Osteocyte (in vitro differentiated cells): ENCODE data around the gene RAB40B. TPM values are rescaled to one million over a fixed set of nuclear protein-coding genes. Genes with fewer than 3 reads are reported as not detected.

ENCODE experiments used
- DNase-seq: peaks from one replicate; pipeline ENCODE4 v3.0.0; 2021; ENCODE audit warnings: mixed read lengths; ENCODE audit not compliant: unreplicated experiment; ENCODE audit errors: extremely low spot score
- H3K27ac Mint-ChIP-seq: one replicate; pipeline ENCODE4 v1.8.0; 2021; ENCODE audit warnings: mild to moderate bottlenecking, mixed read lengths; ENCODE audit not compliant: unreplicated experiment
- H3K27me3 Mint-ChIP-seq: one replicate; pipeline ENCODE4 v1.8.0; 2021; ENCODE audit warnings: mixed read lengths; ENCODE audit not compliant: unreplicated experiment
- H3K36me3 Mint-ChIP-seq: one replicate; pipeline ENCODE4 v1.8.0; 2021; ENCODE audit warnings: mixed read lengths; ENCODE audit not compliant: unreplicated experiment
- H3K4me1 Mint-ChIP-seq: one replicate; pipeline ENCODE4 v1.8.0; 2021; ENCODE audit warnings: mixed read lengths; ENCODE audit not compliant: unreplicated experiment
- H3K4me3 Mint-ChIP-seq: one replicate; pipeline ENCODE4 v1.8.0; 2021; ENCODE audit warnings: mild to moderate bottlenecking, moderate library complexity, mixed read lengths; ENCODE audit not compliant: unreplicated experiment
- H3K9me3 Mint-ChIP-seq: one replicate; pipeline ENCODE4 v1.8.0; 2021; ENCODE audit warnings: mixed read lengths; ENCODE audit not compliant: unreplicated experiment
- total RNA-seq: library from RNA; stranded (reverse); gene quantifications from 2 replicates; pipeline ENCODE4 v1.2.1, GENCODE V29; 2021
- TF ChIP-seq, protein P1 (sequence below): fragments of 200-600 bp; sonication (generic); IDR thresholded peaks from 2 replicates; pipeline ENCODE4 v1.5.0; 2021; ENCODE audit warnings: antibody characterized with exemption, mild to moderate bottlenecking, moderate library complexity

The RAB40B gene
- total RNA-seq, 1 donor from 2014 or later, result 13.4 TPM

DNA sequence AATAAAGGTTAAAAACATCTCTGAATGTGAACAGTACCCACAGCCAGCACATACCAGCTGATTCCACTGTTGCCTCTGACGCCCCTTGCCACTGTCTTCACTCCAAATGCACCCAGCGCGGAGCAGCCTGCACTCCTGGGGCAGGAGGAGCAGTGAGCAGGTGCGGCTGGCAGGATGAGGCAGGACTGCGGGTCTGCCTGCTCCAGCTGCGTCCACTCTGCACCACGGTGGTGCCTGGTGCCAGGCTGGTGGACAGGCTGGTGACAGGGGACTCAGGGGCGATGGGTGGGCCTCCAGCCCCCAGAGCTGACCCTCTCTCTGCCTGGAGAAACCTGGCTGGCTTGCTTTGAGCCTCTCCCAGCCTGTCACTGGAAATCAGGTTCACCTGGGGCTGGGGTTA is 9.4 kb downstream of the RAB40B start:
- DNase-seq, result no peak
- TF ChIP-seq, protein P1, sequence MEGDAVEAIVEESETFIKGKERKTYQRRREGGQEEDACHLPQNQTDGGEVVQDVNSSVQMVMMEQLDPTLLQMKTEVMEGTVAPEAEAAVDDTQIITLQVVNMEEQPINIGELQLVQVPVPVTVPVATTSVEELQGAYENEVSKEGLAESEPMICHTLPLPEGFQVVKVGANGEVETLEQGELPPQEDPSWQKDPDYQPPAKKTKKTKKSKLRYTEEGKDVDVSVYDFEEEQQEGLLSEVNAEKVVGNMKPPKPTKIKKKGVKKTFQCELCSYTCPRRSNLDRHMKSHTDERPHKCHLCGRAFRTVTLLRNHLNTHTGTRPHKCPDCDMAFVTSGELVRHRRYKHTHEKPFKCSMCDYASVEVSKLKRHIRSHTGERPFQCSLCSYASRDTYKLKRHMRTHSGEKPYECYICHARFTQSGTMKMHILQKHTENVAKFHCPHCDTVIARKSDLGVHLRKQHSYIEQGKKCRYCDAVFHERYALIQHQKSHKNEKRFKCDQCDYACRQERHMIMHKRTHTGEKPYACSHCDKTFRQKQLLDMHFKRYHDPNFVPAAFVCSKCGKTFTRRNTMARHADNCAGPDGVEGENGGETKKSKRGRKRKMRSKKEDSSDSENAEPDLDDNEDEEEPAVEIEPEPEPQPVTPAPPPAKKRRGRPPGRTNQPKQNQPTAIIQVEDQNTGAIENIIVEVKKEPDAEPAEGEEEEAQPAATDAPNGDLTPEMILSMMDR, result no peak

DNA sequence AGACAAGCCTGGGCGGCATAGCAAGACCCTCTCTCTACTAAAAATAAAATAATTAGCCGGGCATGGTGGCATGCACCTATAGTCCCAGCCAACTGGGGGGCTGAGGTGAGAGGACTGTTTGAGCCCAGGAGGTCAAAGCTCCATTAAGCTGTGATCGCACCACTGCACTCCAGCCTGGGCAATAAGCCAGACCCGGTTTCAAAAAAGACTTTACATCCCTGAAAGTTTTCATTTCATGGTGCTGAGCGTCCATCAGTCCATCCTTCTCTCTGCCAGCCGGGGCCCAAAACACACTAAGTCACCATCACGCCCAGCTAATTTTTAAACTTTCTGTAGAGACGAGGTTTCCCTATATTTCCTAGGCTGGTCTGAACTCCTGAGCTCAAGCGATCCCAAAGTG is 10.6 kb downstream of the RAB40B start:
- DNase-seq, result no peak

More for the DNA sequence above, 9.4 kb downstream of the RAB40B start:
- no peak overlapping the region for H3K27ac Mint-ChIP-seq
- H3K36me3 Mint-ChIP-seq, result peaks cover 2% of the 10 kb centered on the region
- no peak overlapping the region for H3K4me3 Mint-ChIP-seq
- H3K4me1 Mint-ChIP-seq, result peaks cover 8% of the 10 kb centered on the region
- no peaks in the 10 kb centered on the region for H3K9me3 Mint-ChIP-seq
- H3K27me3 Mint-ChIP-seq, result no peaks in the 10 kb centered on the region

DNA sequence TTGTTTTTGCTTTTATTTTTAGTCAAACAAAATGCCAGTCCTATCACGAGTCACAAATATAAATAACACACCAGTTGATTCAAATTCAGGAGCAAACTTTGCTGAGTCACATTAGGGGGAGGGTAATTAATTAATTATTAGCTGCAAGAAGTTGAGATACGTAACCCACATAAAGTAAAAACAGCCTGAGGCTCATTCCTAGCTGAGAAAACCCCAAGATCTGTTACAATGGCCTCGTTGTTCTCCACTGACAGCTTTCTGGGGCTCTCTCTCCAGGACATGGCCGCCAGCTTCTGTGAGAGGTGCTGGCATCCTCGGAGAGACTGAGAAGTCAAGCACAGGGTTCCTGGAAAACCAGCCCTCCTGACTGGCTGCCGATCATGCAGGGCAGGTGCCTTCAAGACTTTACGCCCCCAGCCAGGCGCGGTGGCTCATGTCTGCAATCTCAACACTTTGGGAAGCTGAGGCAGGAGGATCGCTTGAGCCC is 11.1 kb downstream of the RAB40B start:
- Mint-ChIP-seq H3K4me3 (no peak overlapping the region), H3K36me3 (no peaks in the 10 kb centered on the region), H3K9me3 (peaks cover 1% of the 10 kb centered on the region), H3K27ac (peak overlapping the region; percentile 55), H3K4me1 (peaks cover 8% of the 10 kb centered on the region), H3K27me3 (no peaks in the 10 kb centered on the region)
- no peak for DNase-seq
- TF ChIP-seq, protein P1, result no peak

More for the DNA sequence above, 10.6 kb downstream of the RAB40B start:
- Mint-ChIP-seq H3K27ac (no peak overlapping the region), H3K9me3 (no peaks in the 10 kb centered on the region), H3K4me1 (peaks cover 8% of the 10 kb centered on the region), H3K36me3 (no peaks in the 10 kb centered on the region), H3K27me3 (no peaks in the 10 kb centered on the region), H3K4me3 (no peak overlapping the region)
- TF ChIP-seq, protein P1, result no peak

DNA sequence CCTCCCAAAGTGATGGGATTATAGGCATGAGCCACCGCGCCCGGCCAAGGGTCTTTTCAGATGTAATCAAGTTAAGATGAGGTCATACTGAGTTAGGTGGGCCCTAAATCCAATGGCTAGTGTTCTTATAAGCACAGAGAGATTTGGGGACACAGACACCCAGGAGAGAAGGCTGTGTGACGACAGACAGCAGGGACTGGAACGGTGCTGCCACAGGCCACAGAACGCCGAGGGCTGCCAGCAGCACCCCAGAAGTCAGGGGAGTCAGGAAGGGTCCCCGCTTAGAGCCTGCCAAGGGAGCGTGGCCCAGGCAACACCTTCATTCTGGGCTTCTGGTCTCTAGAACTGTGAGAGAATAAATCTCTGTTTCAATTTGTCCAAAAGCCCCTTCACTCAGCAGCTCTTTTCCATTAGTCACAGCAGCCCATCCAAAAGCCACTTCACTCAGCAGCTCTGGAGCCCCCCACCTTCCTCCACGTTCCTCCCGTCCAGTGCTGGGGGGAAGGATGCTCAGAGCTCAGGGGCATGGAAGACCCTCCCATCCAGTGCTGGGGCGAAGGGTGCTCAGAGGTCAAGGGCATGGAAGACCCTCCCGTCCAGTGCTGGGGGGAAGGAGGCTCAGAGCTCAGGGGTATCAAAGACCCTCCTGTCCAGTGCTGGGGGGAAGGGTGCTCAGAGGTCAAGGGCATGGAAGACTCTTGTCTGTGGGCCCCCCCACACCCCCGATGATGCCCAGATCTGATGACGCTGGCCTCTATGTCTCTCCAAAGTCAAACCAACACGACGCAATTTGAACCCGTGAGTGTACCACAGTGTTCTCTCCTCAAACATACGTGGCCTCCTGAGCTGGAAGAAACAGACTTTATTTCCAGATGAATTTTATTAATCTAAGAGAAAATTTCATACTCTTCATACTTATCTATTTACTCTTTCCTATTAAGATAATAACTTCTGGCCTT is 11.9 kb downstream of the RAB40B start:
- H3K36me3 Mint-ChIP-seq, result peaks cover 4% of the 10 kb centered on the region
- TF ChIP-seq, protein P1, result no peak
- H3K4me1 Mint-ChIP-seq, result peaks cover 8% of the 10 kb centered on the region
- H3K4me3 Mint-ChIP-seq, result no peak overlapping the region
- H3K27ac Mint-ChIP-seq, result peak overlapping the region; percentile 55
- H3K9me3 Mint-ChIP-seq, result peaks cover 9% of the 10 kb centered on the region
- DNase-seq, result no peak
- no peaks in the 10 kb centered on the region for H3K27me3 Mint-ChIP-seq

DNA sequence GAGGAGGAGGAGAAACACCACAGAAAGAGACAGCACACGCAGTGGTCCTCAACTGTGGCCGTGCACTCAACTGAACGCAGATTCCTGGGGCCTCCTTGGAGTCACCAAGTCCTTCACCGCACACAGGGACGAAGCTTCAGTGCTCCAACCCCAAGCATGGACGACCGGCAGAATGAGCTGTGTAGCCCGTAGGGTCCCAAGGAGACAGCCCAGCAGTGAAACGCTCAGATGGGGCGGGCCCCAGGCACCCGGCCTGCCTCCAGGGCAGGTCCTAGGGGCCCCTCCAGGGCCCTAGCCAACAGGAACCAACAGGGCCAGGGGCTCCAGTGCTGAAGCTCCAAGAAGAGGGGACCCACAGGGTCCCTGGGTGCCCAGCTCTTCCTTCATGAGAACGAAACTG is 13.2 kb downstream of the RAB40B start:
- Mint-ChIP-seq H3K4me1 (peaks cover 8% of the 10 kb centered on the region), H3K36me3 (peaks cover 7% of the 10 kb centered on the region), H3K27me3 (no peaks in the 10 kb centered on the region), H3K27ac (no peak overlapping the region), H3K9me3 (peaks cover 9% of the 10 kb centered on the region), H3K4me3 (no peak overlapping the region)
- DNase-seq, result no peak
- TF ChIP-seq, protein P1, result no peak
